ENCODE measurements around the gene FBXO4. TPM values are rescaled to one million over a fixed set of nuclear protein-coding genes. Genes with fewer than 3 reads are reported as not detected.

The FBXO4 gene
- total RNA-seq = 12.5 TPM

- peak; percentile 97 for ATAC-seq
Measured at GRCh38 chr5:41924872-41925554, at the start of gene FBXO4. TSS of gene FBXO4 (plus strand) at chr5:41925281. CDS start at chr5:41925310, 29 bp downstream.

- no peak for ATAC-seq
Measured at GRCh38 chr5:41876678-41877077, 48.4 kb upstream of the FBXO4 start.

GRCh38 chr5:41877408-41877807 is 47.7 kb upstream of the FBXO4 start:
- no peak for ATAC-seq

GRCh38 chr5:41878173-41878572 is 46.9 kb upstream of the FBXO4 start:
- ATAC-seq = no peak

GRCh38 chr5:41878643-41879478 is 46.2 kb upstream of the FBXO4 start:
- ATAC-seq = no peak

- ATAC-seq = no peak
Measured at GRCh38 chr5:41882765-41883164, 42.3 kb upstream of the FBXO4 start.

GRCh38 chr5:41883243-41883642 is 41.8 kb upstream of the FBXO4 start:
- no peak for ATAC-seq

- no peak for ATAC-seq
Measured at GRCh38 chr5:41883936-41884335, 41.1 kb upstream of the FBXO4 start.

GRCh38 chr5:41885286-41885685 is 39.8 kb upstream of the FBXO4 start:
- no peak for ATAC-seq

GRCh38 chr5:41891066-41891707 is 33.9 kb upstream of the FBXO4 start:
- no peak for ATAC-seq

- no peak for ATAC-seq
Measured at GRCh38 chr5:41892031-41892430, 33.0 kb upstream of the FBXO4 start.

GRCh38 chr5:41893074-41893851 is 31.8 kb upstream of the FBXO4 start:
- ATAC-seq = no peak

GRCh38 chr5:41896230-41896629 is 28.9 kb upstream of the FBXO4 start:
- no peak for ATAC-seq

- ATAC-seq = no peak
Measured at GRCh38 chr5:41903382-41903891, 21.6 kb upstream of the FBXO4 start.

GRCh38 chr5:41903892-41904799 is 20.9 kb upstream of the FBXO4 start, which contains the start of gene RIMOC1:
TSS of gene RIMOC1 (plus strand) at chr5:41904344. CDS start at chr5:41904368, 24 bp downstream.
- ATAC-seq = peak; percentile 100

- ATAC-seq = no peak
Measured at GRCh38 chr5:41906151-41906550, 18.9 kb upstream of the FBXO4 start.

GRCh38 chr5:41908374-41909079 is 16.6 kb upstream of the FBXO4 start:
- no peak for ATAC-seq

- ATAC-seq = no peak
Measured at GRCh38 chr5:41918105-41918504, 7.0 kb upstream of the FBXO4 start.

- ATAC-seq = no peak
Measured at GRCh38 chr5:41921166-41921565, 3.9 kb upstream of the FBXO4 start.

GRCh38 chr5:41921874-41922273 is 3.2 kb upstream of the FBXO4 start:
- peak; percentile 74 for ATAC-seq

GRCh38 chr5:41924526-41924871 is 582 bp upstream of the FBXO4 start:
- ATAC-seq = no peak
